Breast epithelium (tissue), 3 donors: Measurements from ENCODE around the gene RDH13.

Experiments
- CTCF ChIP-seq, 3 donors: fragments of 450-650 bp; IDR thresholded peaks; one replicate each; pipeline ENCODE4 v1.5.1; 2016 to 2017; ENCODE audit warnings: antibody characterized with exemption in 3 of 3, mild to moderate bottlenecking in 3 of 3, moderate library complexity in 3 of 3
- POLR2A ChIP-seq: fragments of 450-650 bp; IDR thresholded peaks from one replicate; pipeline ENCODE4 v1.6.1; 2016; ENCODE audit warnings: antibody characterized with exemption, mild to moderate bottlenecking, moderate library complexity
- POLR2AphosphoS5 ChIP-seq, 3 donors: sonication (generic); formaldehyde crosslinking; IDR thresholded peaks; one replicate each; pipeline ENCODE4 v1.6.1; 2017; ENCODE audit warnings: antibody characterized with exemption in 3 of 3

GRCh38 chr19:55070466-55071128, 7.6 kb upstream of the RDH13 start:
- no peak for TF ChIP-seq POLR2AphosphoS5 (IDR thresholded peaks at IDR 0.05)
- TF ChIP-seq CTCF (IDR thresholded peaks at IDR 0.05), result no peak
- no peak for TF ChIP-seq POLR2A
